HG03460 (cell line): Measurements from ENCODE around the gene SH3TC2.

Source experiments
- ATAC-seq: cut with Tn5 transposase; IDR thresholded peaks from one replicate; pipeline ENCODE4 v1.9.1; 2021; ENCODE audit not compliant: unreplicated experiment

SH3TC2 gene

GRCh38 chr5:149061341-149061740, 1.5 kb downstream of the SH3TC2 start:
- no peak for ATAC-seq

- no peak for ATAC-seq
Measured at GRCh38 chr5:149060325-149060724, 2.5 kb downstream of the SH3TC2 start.

GRCh38 chr5:149056616-149057165, 6.2 kb downstream of the SH3TC2 start:
- ATAC-seq, result no peak

- no peak for ATAC-seq
Measured at GRCh38 chr5:149054416-149054815, 8.4 kb downstream of the SH3TC2 start.

- ATAC-seq, result no peak
Measured at GRCh38 chr5:149053072-149053695, 9.7 kb downstream of the SH3TC2 start.

- ATAC-seq, result no peak
Measured at GRCh38 chr5:149049371-149049781, 13.5 kb downstream of the SH3TC2 start.

- ATAC-seq, result no peak
Measured at GRCh38 chr5:149048811-149049210, 14.1 kb downstream of the SH3TC2 start.

GRCh38 chr5:149047462-149047861, 15.4 kb downstream of the SH3TC2 start:
- ATAC-seq, result no peak

GRCh38 chr5:149046196-149046829, 16.5 kb downstream of the SH3TC2 start:
- no peak for ATAC-seq

GRCh38 chr5:149045089-149045460, 17.8 kb downstream of the SH3TC2 start:
- no peak for ATAC-seq

GRCh38 chr5:149044453-149045088, 18.3 kb downstream of the SH3TC2 start:
- ATAC-seq, result no peak

- no peak for ATAC-seq
Measured at GRCh38 chr5:149043641-149044040, 19.2 kb downstream of the SH3TC2 start.

GRCh38 chr5:149042865-149043264, 20.0 kb downstream of the SH3TC2 start:
- ATAC-seq, result no peak

GRCh38 chr5:149041242-149041641, 21.6 kb downstream of the SH3TC2 start:
- no peak for ATAC-seq

- no peak for ATAC-seq
Measured at GRCh38 chr5:149040421-149040820, 22.4 kb downstream of the SH3TC2 start.

- ATAC-seq, result no peak
Measured at GRCh38 chr5:149039506-149039905, 23.4 kb downstream of the SH3TC2 start.

GRCh38 chr5:149038336-149039080, 24.4 kb downstream of the SH3TC2 start:
- ATAC-seq, result no peak

- no peak for ATAC-seq
Measured at GRCh38 chr5:149037817-149038216, 25.0 kb downstream of the SH3TC2 start.

GRCh38 chr5:149036970-149037369, 25.9 kb downstream of the SH3TC2 start:
- no peak for ATAC-seq

- no peak for ATAC-seq
Measured at GRCh38 chr5:149036168-149036567, 26.7 kb downstream of the SH3TC2 start.

- no peak for ATAC-seq
Measured at GRCh38 chr5:149035372-149035790, 27.5 kb downstream of the SH3TC2 start.
